ENCODE results near the gene ADGRF3.
"Not testable (repeated sequence)": the region's sequence is repeated elsewhere in the genome, so short reads cannot be mapped to it uniquely, and the experiment has no call there.

GRCh38 chr2:26305094-26305493 lies 41.5 kb downstream of the ADGRF3 start:
- TF ChIP-seq TCF7L2 (IDR thresholded peaks at IDR 0.05; ENCODE audit: low read depth, low read length); SIN3A (IDR thresholded peaks at IDR 0.05; ENCODE audit: borderline replicate concordance, insufficient read depth, low read depth, low read length): not testable (repeated sequence)
- TF ChIP-seq, protein P1, sequence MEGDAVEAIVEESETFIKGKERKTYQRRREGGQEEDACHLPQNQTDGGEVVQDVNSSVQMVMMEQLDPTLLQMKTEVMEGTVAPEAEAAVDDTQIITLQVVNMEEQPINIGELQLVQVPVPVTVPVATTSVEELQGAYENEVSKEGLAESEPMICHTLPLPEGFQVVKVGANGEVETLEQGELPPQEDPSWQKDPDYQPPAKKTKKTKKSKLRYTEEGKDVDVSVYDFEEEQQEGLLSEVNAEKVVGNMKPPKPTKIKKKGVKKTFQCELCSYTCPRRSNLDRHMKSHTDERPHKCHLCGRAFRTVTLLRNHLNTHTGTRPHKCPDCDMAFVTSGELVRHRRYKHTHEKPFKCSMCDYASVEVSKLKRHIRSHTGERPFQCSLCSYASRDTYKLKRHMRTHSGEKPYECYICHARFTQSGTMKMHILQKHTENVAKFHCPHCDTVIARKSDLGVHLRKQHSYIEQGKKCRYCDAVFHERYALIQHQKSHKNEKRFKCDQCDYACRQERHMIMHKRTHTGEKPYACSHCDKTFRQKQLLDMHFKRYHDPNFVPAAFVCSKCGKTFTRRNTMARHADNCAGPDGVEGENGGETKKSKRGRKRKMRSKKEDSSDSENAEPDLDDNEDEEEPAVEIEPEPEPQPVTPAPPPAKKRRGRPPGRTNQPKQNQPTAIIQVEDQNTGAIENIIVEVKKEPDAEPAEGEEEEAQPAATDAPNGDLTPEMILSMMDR (IDR thresholded peaks at IDR 0.05) = not testable (repeated sequence)
